Activated T-helper 17 cell treated with anti-CD3 and anti-CD28 coated beads, Interleukin-2, amount 50 U/mL, for 72 hours (primary cell): ENCODE measurements around the gene FANCI. TPM values are rescaled to one million over a fixed set of nuclear protein-coding genes. Genes with fewer than 3 reads are reported as not detected.

Source experiments
- ATAC-seq: fragments of 150-1000 bp; cut with Tn5 transposase; replicated peaks from 2 replicates; pipeline ENCODE4 v1.10.0; 2021; ENCODE audit warnings: mild to moderate bottlenecking, moderate library complexity
- H3K27ac Mint-ChIP-seq: one replicate; pipeline ENCODE4 v1.8.0; 2022; ENCODE audit warnings: mixed read lengths
- H3K27me3 Mint-ChIP-seq: one replicate; pipeline ENCODE4 v1.8.0; 2022; ENCODE audit warnings: mixed read lengths
- H3K36me3 Mint-ChIP-seq: one replicate; pipeline ENCODE4 v1.8.0; 2022; ENCODE audit warnings: low read depth, mild to moderate bottlenecking, mixed read lengths
- H3K4me1 Mint-ChIP-seq: one replicate; pipeline ENCODE4 v1.8.0; 2022; ENCODE audit warnings: mixed read lengths
- H3K4me3 Mint-ChIP-seq: one replicate; pipeline ENCODE4 v1.8.0; 2022; ENCODE audit warnings: mild to moderate bottlenecking, mixed read lengths
- H3K9me3 Mint-ChIP-seq: one replicate; pipeline ENCODE4 v1.8.0; 2022; ENCODE audit warnings: mixed read lengths
- total RNA-seq, 2 donors: library from RNA; stranded (reverse); gene quantifications; one replicate each; pipeline ENCODE4 v1.2.3, GENCODE V29; 2022

The FANCI gene
- total RNA-seq, 2 donors from 2014 or later = 210 to 232 TPM

DNA sequence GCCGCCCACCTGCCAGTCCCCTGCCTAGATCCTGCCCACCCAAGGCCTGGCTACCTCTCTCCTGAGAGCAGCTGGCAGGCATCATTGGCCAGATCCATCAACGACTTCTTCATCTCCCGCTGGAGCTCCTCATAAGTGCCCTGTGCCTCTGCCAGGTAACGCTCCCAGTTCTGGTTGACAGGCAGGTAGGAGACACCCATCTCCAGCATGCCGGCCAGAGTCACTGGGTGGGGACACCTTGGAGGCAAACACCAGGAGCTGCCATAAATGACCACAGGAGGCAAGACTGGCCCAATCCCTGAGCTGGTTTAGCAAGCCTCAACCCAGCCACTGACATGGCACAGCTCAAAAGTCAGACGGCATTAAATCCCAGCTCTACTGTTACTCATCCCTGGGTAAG, 83.3 kb downstream of the FANCI start:
- no peak overlapping the region for H3K4me3 Mint-ChIP-seq
- peaks cover 98% of the 10 kb centered on the region for H3K36me3 Mint-ChIP-seq
- H3K27me3 Mint-ChIP-seq = no peaks in the 10 kb centered on the region
- ATAC-seq = no peak
- no peaks in the 10 kb centered on the region for H3K9me3 Mint-ChIP-seq
- H3K4me1 Mint-ChIP-seq = peaks cover 34% of the 10 kb centered on the region
- H3K27ac Mint-ChIP-seq = peak overlapping the region; percentile 80

GRCh38 chr15:89328398-89329254, 84.8 kb downstream of the FANCI start:
- Mint-ChIP-seq H3K9me3 (no peaks in the 10 kb centered on the region), H3K27ac (peak overlapping the region; percentile 86), H3K4me1 (peaks cover 38% of the 10 kb centered on the region), H3K27me3 (no peaks in the 10 kb centered on the region), H3K4me3 (peak overlapping the region; percentile 79), H3K36me3 (peaks cover 94% of the 10 kb centered on the region)
- no peak for ATAC-seq

GRCh38 chr15:89329329-89330084, 85.7 kb downstream of the FANCI start:
- peak; percentile 70 for ATAC-seq
- Mint-ChIP-seq H3K4me3 (peak overlapping the region; percentile 79), H3K36me3 (peaks cover 92% of the 10 kb centered on the region), H3K9me3 (no peaks in the 10 kb centered on the region), H3K27ac (peak overlapping the region; percentile 86), H3K27me3 (no peaks in the 10 kb centered on the region), H3K4me1 (peaks cover 38% of the 10 kb centered on the region)

- H3K36me3 Mint-ChIP-seq = peaks cover 92% of the 10 kb centered on the region
- peaks cover 5% of the 10 kb centered on the region for H3K9me3 Mint-ChIP-seq
- peaks cover 44% of the 10 kb centered on the region for H3K4me1 Mint-ChIP-seq
- H3K27ac Mint-ChIP-seq = peak overlapping the region; percentile 86
- no peak for ATAC-seq
- H3K27me3 Mint-ChIP-seq = no peaks in the 10 kb centered on the region
- peak overlapping the region; percentile 79 for H3K4me3 Mint-ChIP-seq
These were observed 86.3 kb downstream of the FANCI start for GRCh38 chr15:89330119-89330518.

DNA sequence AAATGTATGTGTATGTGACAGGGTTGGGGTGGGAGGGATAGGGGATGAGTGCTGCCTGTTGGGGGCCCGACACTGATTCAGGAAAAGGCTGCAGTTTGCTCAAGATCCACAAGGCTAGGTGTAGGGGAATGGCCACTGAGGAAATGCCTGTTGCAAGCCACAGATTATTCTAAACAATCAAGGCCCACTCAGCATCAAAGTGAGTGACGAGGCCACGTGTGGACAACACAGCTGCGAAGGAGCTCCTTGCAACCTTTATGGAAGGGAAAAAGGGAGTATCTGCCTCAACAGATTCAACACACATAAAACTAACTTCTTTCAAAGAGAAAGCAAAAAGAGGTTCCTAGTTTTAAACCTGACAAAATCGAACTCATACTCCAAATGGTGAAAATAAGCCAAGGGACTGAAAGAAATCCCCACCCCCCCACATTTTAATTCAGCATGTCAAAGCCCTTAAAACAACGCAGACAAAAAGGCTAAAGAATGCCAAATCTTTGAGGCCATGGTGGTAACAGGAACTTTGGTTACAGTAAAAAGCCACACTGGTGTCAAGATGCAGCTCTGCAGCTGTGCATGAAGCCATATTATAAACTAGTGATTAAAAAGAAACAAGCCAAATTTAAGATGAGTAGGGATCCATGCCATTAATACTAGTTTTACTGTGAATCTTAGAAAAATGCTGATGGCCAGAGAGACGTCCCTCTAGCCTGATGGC, 87.3 kb downstream of the FANCI start:
- Mint-ChIP-seq H3K4me1 (peaks cover 48% of the 10 kb centered on the region), H3K36me3 (peaks cover 90% of the 10 kb centered on the region), H3K4me3 (peak overlapping the region; percentile 79), H3K9me3 (peaks cover 5% of the 10 kb centered on the region), H3K27ac (peak overlapping the region; percentile 86), H3K27me3 (no peaks in the 10 kb centered on the region)
- ATAC-seq = no peak

DNA sequence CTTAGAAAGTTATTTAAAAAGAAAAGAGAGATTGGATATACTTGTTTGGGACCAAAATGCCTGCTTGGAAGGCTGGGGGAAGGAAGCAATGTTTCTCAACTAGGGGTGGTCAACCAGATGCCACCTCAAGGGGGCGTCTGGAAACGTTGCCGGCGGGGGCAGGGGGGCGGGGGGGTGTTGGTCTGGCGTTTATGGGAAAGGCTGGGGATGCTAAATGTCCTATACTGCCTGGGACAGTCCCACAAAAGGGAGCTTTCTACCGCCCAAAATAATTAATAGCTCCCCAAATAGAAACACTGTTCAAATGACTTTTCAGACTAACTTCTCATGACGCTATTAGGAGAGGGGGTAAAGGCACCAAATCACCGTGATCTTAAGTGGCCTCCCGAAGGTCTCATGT, 88.7 kb downstream of the FANCI start:
- H3K27ac Mint-ChIP-seq = peak overlapping the region; percentile 83

DNA sequence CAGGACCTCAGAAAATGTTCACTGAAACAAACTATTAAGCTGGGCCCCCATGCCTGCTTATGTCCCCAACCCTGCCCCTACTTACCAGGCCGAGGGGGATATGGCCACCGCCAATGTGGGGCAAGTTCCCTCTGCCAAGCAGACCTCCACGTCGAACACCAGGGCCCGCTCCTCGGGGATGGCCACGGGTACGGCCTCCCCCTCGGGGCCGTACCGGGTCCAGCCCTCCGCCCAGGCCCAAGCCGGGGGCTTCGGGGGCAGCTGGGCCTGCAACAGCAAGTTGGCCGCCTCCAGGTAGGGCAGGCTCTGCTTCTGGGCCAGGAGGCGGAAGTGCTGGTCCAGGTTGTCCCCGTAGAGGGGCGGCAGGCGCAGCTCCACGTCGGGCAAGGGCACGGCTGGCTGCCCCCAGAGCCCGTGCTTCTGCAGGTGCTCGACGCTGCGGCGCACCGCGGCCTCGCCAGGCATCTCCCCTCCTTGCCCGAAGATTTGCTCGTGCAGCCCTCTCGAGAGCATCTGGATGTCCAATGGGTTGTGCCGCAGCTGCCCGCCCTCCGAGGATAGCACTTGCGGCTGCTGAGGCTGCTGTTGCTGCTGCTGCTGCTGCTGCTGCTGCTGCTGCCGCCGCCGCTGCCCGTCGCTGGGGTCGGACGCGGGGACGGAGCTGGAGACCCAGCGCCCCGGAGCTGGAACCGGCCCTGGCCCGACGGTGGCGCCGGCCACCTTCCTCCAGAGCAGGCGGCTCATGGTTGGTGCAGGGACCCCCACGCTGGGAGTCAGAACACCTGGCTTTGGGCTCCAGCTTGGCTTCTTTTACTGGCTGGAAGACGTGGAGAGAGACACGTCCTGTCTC, 89.5 kb downstream of the FANCI start:
- H3K4me1 Mint-ChIP-seq = peaks cover 48% of the 10 kb centered on the region
- no peaks in the 10 kb centered on the region for H3K27me3 Mint-ChIP-seq
- no peak for ATAC-seq
- H3K9me3 Mint-ChIP-seq = peaks cover 5% of the 10 kb centered on the region
- H3K4me3 Mint-ChIP-seq = peak overlapping the region; percentile 94
- peak overlapping the region; percentile 83 for H3K27ac Mint-ChIP-seq
- H3K36me3 Mint-ChIP-seq = peaks cover 68% of the 10 kb centered on the region

More for the DNA sequence above, 88.7 kb downstream of the FANCI start:
- H3K4me3 Mint-ChIP-seq = peak overlapping the region; percentile 79
- no peak for ATAC-seq
- peaks cover 5% of the 10 kb centered on the region for H3K9me3 Mint-ChIP-seq
- no peaks in the 10 kb centered on the region for H3K27me3 Mint-ChIP-seq
- H3K4me1 Mint-ChIP-seq = peaks cover 48% of the 10 kb centered on the region
- H3K36me3 Mint-ChIP-seq = peaks cover 76% of the 10 kb centered on the region

DNA sequence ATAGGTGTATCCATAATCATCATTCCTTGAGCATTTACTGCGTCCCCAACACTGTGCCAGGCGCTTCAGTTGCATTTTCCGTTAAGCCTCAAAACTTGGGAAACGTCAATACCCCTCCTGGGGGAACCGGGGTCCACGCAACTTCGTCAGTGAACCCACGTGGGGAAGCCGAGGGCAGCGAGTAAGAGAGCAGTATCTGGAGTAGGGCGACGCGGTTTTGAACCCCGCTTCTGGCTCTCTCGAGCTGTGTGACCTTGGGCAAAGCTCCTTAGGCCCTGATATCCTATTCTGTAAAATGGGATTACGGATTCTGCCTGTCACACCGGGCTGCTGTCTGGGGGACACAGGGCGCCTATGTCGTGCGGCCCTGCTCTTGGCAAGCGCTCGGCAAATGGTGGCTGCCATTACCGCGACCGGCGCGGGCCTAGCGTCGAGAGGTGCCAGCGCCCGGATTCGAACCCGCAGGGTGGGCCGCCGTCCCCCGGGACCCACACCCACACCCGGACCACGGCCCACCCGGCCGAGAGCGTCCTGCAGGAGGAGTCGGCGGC, 90.3 kb downstream of the FANCI start:
- Mint-ChIP-seq H3K27ac (peak overlapping the region; percentile 50), H3K27me3 (no peaks in the 10 kb centered on the region), H3K4me1 (peaks cover 48% of the 10 kb centered on the region), H3K36me3 (peaks cover 60% of the 10 kb centered on the region), H3K9me3 (peaks cover 5% of the 10 kb centered on the region), H3K4me3 (peak overlapping the region; percentile 94)
- ATAC-seq = peak; percentile 7

DNA sequence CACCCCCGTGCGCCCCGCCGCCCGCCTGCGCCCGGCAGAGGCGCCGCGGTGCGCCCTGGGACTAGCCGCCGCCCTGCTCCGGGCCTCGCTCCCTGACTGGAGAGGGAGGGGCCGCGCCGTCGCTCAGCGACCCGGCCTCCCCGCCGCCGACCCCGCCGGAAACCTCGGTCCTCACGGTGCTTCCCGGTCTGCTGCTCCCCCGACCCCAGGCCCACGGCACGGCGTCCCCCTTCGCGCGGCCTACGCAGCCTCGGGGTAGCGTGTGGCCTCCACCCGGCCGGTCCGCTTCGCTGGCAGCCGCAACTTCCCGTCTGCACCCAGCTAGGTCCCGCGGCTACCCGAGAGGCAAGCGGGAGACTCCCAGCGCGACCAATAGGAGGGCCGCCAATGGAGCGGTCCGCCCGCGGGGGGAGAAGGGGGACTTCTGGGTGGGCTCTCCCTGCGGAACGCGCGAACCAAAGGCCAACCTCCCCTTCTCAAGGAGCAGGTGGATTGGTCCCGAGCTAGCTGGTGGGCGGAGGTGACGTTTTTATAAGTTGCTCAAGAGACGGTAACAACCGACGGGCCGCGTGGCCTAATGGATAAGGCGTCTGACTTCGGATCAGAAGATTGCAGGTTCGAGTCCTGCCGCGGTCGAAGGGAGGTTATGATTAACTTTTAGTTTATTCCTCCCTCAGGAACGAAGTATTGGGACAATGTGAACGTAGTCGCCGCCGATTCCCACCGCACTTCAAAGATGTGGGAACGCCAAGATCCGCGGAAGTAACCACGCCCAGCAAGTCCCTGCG, 90.9 kb downstream of the FANCI start, which contains the start of gene POLG:
Gene POLG, minus strand, starts transcription at position 315 of the 788 bp plus-strand sequence. CDS start 1,070 bp downstream, outside the sequence.
- Mint-ChIP-seq H3K36me3 (peaks cover 54% of the 10 kb centered on the region), H3K27me3 (no peaks in the 10 kb centered on the region), H3K4me1 (peaks cover 41% of the 10 kb centered on the region), H3K4me3 (peak within 1 kb of the TSS; percentile 94), H3K9me3 (peaks cover 5% of the 10 kb centered on the region), H3K27ac (peak within 1 kb of the TSS; percentile 100)
- peak; percentile 94 for ATAC-seq

DNA sequence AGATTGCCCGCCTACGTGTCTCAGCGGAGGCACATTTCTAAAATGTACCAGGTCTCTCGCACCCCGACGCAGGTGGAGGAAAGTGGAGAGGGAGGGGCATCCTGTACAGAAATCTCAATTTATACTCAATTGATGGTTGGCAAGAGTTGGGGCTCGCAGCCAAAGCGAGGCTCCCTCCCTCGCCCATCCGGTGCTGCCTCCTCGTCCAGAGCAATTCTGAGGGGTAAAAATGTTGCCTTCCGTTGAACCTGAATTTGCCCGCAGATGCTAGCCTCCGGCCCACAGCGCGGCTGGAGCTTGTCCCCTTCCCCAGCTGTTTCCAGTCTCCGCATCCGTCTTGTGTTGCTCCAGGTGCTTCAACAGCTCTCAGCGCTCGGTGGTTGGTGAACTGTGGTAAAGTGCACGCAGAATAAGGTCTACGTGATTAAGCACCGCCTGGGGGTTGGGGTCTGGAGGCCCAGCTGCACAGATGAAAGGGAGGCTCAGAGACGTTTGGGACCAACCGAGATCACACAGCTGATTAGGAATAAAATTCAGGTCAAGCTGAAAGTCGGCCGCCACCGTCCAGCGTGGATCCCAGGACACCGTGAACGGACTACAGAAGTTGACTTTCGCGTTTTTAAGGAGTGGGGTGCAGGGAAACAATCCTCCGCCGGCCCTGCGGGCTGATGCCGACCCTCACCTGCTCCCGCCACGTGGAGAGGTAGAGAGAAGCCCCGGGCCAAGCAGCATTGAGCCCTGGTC, 91.7 kb downstream of the FANCI start:
- Mint-ChIP-seq H3K27me3 (no peaks in the 10 kb centered on the region), H3K9me3 (peaks cover 5% of the 10 kb centered on the region), H3K36me3 (peaks cover 46% of the 10 kb centered on the region), H3K4me3 (peak overlapping the region; percentile 94), H3K4me1 (peaks cover 34% of the 10 kb centered on the region), H3K27ac (peak overlapping the region; percentile 100)
- peak; percentile 6 for ATAC-seq

GRCh38 chr15:89338036-89338435, 94.3 kb downstream of the FANCI start:
- ATAC-seq = no peak
- peaks cover 9% of the 10 kb centered on the region for H3K4me1 Mint-ChIP-seq
- H3K36me3 Mint-ChIP-seq = peaks cover 21% of the 10 kb centered on the region
- peak overlapping the region; percentile 0 for H3K4me3 Mint-ChIP-seq
- H3K27ac Mint-ChIP-seq = no peak overlapping the region
- peaks cover 5% of the 10 kb centered on the region for H3K9me3 Mint-ChIP-seq
- H3K27me3 Mint-ChIP-seq = no peaks in the 10 kb centered on the region

GRCh38 chr15:89340573-89340972, 96.8 kb downstream of the FANCI start:
- no peaks in the 10 kb centered on the region for H3K9me3 Mint-ChIP-seq
- H3K27ac Mint-ChIP-seq = no peak overlapping the region
- H3K4me3 Mint-ChIP-seq = no peak overlapping the region
- no peaks in the 10 kb centered on the region for H3K4me1 Mint-ChIP-seq
- peaks cover 1% of the 10 kb centered on the region for H3K36me3 Mint-ChIP-seq
- H3K27me3 Mint-ChIP-seq = peaks cover 3% of the 10 kb centered on the region
- ATAC-seq = no peak
